ENCODE data around the gene CIRBP. TPM values are rescaled to one million over a fixed set of nuclear protein-coding genes. Genes with fewer than 3 reads are reported as not detected.
A peak's percentile ranks its signal among the peaks of the same experiment; 100 is the strongest.

CIRBP gene
- total and polyA plus RNA-seq, 2 of the 13 experiments (the other 11 are each of a cell fraction or from before 2014, with no cell fraction given), result 133 to 140 TPM

DNA sequence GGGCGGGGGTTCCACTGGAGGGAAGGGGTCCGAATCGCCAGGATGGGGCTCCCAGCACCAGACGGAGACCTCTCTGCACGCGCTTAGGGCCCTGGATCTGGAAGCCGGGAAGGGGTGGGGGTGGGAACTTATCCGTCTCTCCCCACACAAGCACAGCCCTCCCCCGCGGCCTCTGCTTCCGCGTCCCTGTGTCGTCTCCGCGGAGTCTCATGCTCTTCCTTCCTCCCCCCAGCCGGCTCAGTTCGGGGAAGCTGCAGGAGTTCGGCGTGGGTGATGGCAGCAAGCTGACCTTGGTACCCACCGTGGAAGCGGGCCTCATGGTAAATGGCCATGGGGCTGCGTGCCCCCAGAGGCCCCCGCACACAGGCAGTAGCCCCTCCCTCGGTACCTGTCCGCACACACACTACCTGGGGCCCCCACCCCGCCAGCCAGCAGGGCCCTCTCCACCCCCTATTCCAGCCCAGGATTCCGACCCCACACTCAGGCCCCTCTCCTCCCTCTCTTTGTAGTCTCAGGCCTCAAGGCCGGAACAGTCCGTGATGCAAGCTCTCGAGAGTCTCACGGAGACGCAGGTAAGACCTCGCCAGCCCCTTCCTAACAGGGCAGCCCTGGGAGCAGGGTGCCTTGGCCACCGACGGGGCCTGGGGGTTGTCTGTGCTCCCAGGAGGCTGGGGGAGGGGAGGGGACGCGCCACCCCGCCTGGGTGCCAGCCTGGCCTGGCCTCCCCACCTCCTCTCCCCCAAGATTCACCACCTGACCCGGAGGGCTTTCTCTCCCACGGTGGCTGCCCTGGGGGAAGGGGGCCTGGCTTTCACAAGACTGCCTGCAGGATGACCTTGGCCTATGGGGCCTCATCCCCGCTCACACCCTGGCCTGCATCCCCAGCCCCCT lies 17.6 kb upstream of the CIRBP start (continued):
- TF ChIP-seq, protein P1, sequence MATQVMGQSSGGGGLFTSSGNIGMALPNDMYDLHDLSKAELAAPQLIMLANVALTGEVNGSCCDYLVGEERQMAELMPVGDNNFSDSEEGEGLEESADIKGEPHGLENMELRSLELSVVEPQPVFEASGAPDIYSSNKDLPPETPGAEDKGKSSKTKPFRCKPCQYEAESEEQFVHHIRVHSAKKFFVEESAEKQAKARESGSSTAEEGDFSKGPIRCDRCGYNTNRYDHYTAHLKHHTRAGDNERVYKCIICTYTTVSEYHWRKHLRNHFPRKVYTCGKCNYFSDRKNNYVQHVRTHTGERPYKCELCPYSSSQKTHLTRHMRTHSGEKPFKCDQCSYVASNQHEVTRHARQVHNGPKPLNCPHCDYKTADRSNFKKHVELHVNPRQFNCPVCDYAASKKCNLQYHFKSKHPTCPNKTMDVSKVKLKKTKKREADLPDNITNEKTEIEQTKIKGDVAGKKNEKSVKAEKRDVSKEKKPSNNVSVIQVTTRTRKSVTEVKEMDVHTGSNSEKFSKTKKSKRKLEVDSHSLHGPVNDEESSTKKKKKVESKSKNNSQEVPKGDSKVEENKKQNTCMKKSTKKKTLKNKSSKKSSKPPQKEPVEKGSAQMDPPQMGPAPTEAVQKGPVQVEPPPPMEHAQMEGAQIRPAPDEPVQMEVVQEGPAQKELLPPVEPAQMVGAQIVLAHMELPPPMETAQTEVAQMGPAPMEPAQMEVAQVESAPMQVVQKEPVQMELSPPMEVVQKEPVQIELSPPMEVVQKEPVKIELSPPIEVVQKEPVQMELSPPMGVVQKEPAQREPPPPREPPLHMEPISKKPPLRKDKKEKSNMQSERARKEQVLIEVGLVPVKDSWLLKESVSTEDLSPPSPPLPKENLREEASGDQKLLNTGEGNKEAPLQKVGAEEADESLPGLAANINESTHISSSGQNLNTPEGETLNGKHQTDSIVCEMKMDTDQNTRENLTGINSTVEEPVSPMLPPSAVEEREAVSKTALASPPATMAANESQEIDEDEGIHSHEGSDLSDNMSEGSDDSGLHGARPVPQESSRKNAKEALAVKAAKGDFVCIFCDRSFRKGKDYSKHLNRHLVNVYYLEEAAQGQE (IDR thresholded peaks at IDR 0.05; ENCODE audit: borderline replicate concordance in 1 of 2, low read depth in 1 of 2, low read length in 2 of 2), result peak in 1 of 2 experiments; percentile 35; a peak in 1 of 4 replicates
- TF ChIP-seq RXRA (CRISPR knock-in tag; IDR thresholded peaks at IDR 0.05) (peak; percentile 70), PTBP1 (IDR thresholded peaks at IDR 0.05; ENCODE audit: low read depth, low read length, poor library complexity, severe bottlenecking) (no peak), ARNTL (CRISPR knock-in tag; IDR thresholded peaks at IDR 0.05) (no peak), AKAP8 (CRISPR knock-in tag; IDR thresholded peaks at IDR 0.05) (peak; percentile 73; the same call in 1 of the 2 replicates), ZBTB3 (CRISPR knock-in tag; IDR thresholded peaks at IDR 0.05; ENCODE audit: borderline replicate concordance, low read depth) (no peak), RBM22 (optimal IDR thresholded peaks at IDR 0.05; ENCODE audit: low read length) (peak; percentile 94), HNRNPH1 (optimal IDR thresholded peaks at IDR 0.05; ENCODE audit: low read depth, low read length) (peak; percentile 29), NCOR1 (IDR thresholded peaks at IDR 0.05; ENCODE audit: borderline replicate concordance, low read length) (peak; percentile 58; the same call in 1 of the 2 replicates), ZFP41 (CRISPR knock-in tag; IDR thresholded peaks at IDR 0.05; ENCODE audit: borderline replicate concordance) (no peak), KMT2A (CRISPR knock-in tag; IDR thresholded peaks at IDR 0.05) (0 out of 2 replicates have a peak, but pooled peaks have one; percentile 10), ZNF790 (CRISPR knock-in tag; IDR thresholded peaks at IDR 0.05; ENCODE audit: borderline replicate concordance) (peak; percentile 73; the same call in 1 of the 2 replicates)
- TF ChIP-seq, protein P2, sequence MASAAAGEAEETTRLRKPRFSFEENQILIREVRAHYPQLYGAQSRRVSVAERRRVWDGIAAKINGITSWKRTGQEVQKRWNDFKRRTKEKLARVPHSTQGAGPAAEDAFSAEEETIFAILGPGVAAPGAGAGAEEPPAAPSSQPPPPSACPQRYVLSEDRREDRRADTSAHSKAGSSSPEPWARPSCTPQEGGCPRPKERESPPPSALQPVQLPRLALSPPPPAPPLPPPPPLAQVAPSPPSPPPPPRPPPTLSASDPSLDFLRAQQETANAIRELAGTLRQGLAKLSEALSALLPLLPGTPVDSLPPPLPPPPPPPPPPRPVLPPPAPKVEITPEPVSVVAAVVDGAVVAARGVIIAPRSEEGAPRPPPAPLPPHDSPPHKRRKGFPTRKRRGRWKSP (CRISPR knock-in tag; IDR thresholded peaks at IDR 0.05), result peak; percentile 8; the same call in 1 of the 2 replicates
- TF ChIP-seq, protein P3, sequence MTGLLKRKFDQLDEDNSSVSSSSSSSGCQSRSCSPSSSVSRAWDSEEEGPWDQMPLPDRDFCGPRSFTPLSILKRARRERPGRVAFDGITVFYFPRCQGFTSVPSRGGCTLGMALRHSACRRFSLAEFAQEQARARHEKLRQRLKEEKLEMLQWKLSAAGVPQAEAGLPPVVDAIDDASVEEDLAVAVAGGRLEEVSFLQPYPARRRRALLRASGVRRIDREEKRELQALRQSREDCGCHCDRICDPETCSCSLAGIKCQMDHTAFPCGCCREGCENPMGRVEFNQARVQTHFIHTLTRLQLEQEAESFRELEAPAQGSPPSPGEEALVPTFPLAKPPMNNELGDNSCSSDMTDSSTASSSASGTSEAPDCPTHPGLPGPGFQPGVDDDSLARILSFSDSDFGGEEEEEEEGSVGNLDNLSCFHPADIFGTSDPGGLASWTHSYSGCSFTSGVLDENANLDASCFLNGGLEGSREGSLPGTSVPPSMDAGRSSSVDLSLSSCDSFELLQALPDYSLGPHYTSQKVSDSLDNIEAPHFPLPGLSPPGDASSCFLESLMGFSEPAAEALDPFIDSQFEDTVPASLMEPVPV (CRISPR knock-in tag; IDR thresholded peaks at IDR 0.05), result no peak
- TF ChIP-seq, protein P4, sequence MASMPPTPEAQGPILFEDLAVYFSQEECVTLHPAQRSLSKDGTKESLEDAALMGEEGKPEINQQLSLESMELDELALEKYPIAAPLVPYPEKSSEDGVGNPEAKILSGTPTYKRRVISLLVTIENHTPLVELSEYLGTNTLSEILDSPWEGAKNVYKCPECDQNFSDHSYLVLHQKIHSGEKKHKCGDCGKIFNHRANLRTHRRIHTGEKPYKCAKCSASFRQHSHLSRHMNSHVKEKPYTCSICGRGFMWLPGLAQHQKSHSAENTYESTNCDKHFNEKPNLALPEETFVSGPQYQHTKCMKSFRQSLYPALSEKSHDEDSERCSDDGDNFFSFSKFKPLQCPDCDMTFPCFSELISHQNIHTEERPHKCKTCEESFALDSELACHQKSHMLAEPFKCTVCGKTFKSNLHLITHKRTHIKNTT (CRISPR knock-in tag; IDR thresholded peaks at IDR 0.05), result no peak
- TF ChIP-seq, protein P5, sequence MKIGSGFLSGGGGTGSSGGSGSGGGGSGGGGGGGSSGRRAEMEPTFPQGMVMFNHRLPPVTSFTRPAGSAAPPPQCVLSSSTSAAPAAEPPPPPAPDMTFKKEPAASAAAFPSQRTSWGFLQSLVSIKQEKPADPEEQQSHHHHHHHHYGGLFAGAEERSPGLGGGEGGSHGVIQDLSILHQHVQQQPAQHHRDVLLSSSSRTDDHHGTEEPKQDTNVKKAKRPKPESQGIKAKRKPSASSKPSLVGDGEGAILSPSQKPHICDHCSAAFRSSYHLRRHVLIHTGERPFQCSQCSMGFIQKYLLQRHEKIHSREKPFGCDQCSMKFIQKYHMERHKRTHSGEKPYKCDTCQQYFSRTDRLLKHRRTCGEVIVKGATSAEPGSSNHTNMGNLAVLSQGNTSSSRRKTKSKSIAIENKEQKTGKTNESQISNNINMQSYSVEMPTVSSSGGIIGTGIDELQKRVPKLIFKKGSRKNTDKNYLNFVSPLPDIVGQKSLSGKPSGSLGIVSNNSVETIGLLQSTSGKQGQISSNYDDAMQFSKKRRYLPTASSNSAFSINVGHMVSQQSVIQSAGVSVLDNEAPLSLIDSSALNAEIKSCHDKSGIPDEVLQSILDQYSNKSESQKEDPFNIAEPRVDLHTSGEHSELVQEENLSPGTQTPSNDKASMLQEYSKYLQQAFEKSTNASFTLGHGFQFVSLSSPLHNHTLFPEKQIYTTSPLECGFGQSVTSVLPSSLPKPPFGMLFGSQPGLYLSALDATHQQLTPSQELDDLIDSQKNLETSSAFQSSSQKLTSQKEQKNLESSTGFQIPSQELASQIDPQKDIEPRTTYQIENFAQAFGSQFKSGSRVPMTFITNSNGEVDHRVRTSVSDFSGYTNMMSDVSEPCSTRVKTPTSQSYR (CRISPR knock-in tag; IDR thresholded peaks at IDR 0.05; ENCODE audit: borderline replicate concordance), result peak; percentile 92

Measured in HepG2 (cell line).